Neural crest cell (in vitro differentiated cells): ENCODE data around the gene KHDC1L. TPM values are rescaled to one million over a fixed set of nuclear protein-coding genes. Genes with fewer than 3 reads are reported as not detected.
"Not testable (repeated sequence)": the region's sequence is repeated elsewhere in the genome, so short reads cannot be mapped to it uniquely, and the experiment has no call there.

Source experiments
- DNase-seq: peaks from one replicate; pipeline ENCODE4 v3.0.0; 2021; ENCODE audit warnings: low read depth, mixed read lengths, low spot score
- H3K27ac Mint-ChIP-seq: one replicate; pipeline ENCODE4 v1.8.0; 2021; ENCODE audit warnings: mild to moderate bottlenecking, mixed read lengths; ENCODE audit not compliant: unreplicated experiment
- H3K27me3 Mint-ChIP-seq: 2 replicates; pipeline ENCODE4 v1.8.0; 2021; ENCODE audit warnings: low read depth, mild to moderate bottlenecking, mixed read lengths
- H3K36me3 Mint-ChIP-seq: 2 replicates; pipeline ENCODE4 v1.8.0; 2021; ENCODE audit warnings: low read depth, mild to moderate bottlenecking, mixed read lengths
- H3K4me1 Mint-ChIP-seq: 2 replicates; pipeline ENCODE4 v1.8.0; 2021; ENCODE audit warnings: mixed read lengths
- H3K4me3 Mint-ChIP-seq: one replicate; pipeline ENCODE4 v1.8.0; 2021; ENCODE audit warnings: mild to moderate bottlenecking, mixed read lengths
- H3K9me3 Mint-ChIP-seq: 2 replicates; pipeline ENCODE4 v1.8.0; 2021; ENCODE audit warnings: mixed read lengths
- CTCF ChIP-seq: fragments of 200-600 bp; sonication (generic); conservative IDR thresholded peaks from 2 replicates; pipeline ENCODE4 v1.5.0; 2021; ENCODE audit warnings: antibody characterized with exemption, mild to moderate bottlenecking
- total RNA-seq: library from RNA; stranded (reverse); gene quantifications from 2 replicates; pipeline ENCODE4 v1.2.1, GENCODE V29; 2021

KHDC1L gene
- total RNA-seq, 1 donor from 2014 or later: 1.0 TPM

GRCh38 chr6:73258721-73259120 lies 33.4 kb upstream of the KHDC1L start:
- no peak for DNase-seq
- Mint-ChIP-seq H3K9me3 (no peaks in the 10 kb centered on the region), H3K4me1 (peaks cover 14% of the 10 kb centered on the region)

GRCh38 chr6:73254323-73254722 lies 29.0 kb upstream of the KHDC1L start:
- H3K36me3 Mint-ChIP-seq, H3K9me3 Mint-ChIP-seq, H3K4me3 Mint-ChIP-seq, H3K4me1 Mint-ChIP-seq, H3K27ac Mint-ChIP-seq, DNase-seq, H3K27me3 Mint-ChIP-seq: not testable (repeated sequence)

More at GRCh38 chr6:73258721-73259120, 33.4 kb upstream of the KHDC1L start:
- Mint-ChIP-seq H3K36me3 (no peaks in the 10 kb centered on the region), H3K27me3 (no peaks in the 10 kb centered on the region), H3K4me3 (no peak overlapping the region), H3K27ac (no peak overlapping the region)
- no peak for TF ChIP-seq CTCF

- H3K4me3 Mint-ChIP-seq: no peak overlapping the region
- no peaks in the 10 kb centered on the region for H3K9me3 Mint-ChIP-seq
- no peak for TF ChIP-seq CTCF
- no peaks in the 10 kb centered on the region for H3K4me1 Mint-ChIP-seq
- H3K36me3 Mint-ChIP-seq: no peaks in the 10 kb centered on the region
- DNase-seq: no peak
- H3K27ac Mint-ChIP-seq: no peak overlapping the region
- no peaks in the 10 kb centered on the region for H3K27me3 Mint-ChIP-seq
Observed at GRCh38 chr6:73252703-73253102, 27.4 kb upstream of the KHDC1L start.

GRCh38 chr6:73250016-73250415 lies 24.7 kb upstream of the KHDC1L start:
- Mint-ChIP-seq H3K4me3 (no peak overlapping the region), H3K36me3 (no peaks in the 10 kb centered on the region), H3K4me1 (no peaks in the 10 kb centered on the region), H3K27me3 (no peaks in the 10 kb centered on the region), H3K9me3 (no peaks in the 10 kb centered on the region), H3K27ac (no peak overlapping the region)
- no peak for DNase-seq
- TF ChIP-seq CTCF: no peak

GRCh38 chr6:73248192-73248903 lies 23.1 kb upstream of the KHDC1L start:
- no peaks in the 10 kb centered on the region for H3K27me3 Mint-ChIP-seq
- no peak overlapping the region for H3K27ac Mint-ChIP-seq
- H3K4me1 Mint-ChIP-seq: no peaks in the 10 kb centered on the region
- no peak for DNase-seq
- H3K36me3 Mint-ChIP-seq: no peaks in the 10 kb centered on the region
- no peak for TF ChIP-seq CTCF
- no peaks in the 10 kb centered on the region for H3K9me3 Mint-ChIP-seq
- no peak overlapping the region for H3K4me3 Mint-ChIP-seq

GRCh38 chr6:73242001-73242400 lies 16.7 kb upstream of the KHDC1L start:
- no peak for DNase-seq
- Mint-ChIP-seq H3K9me3 (no peaks in the 10 kb centered on the region), H3K4me1 (no peaks in the 10 kb centered on the region), H3K4me3 (no peak overlapping the region), H3K27me3 (no peaks in the 10 kb centered on the region), H3K36me3 (no peaks in the 10 kb centered on the region), H3K27ac (no peak overlapping the region)
- TF ChIP-seq CTCF: no peak
